MM.1S (cell line): ENCODE data around the gene CHSY1.

Experiments
- DNase-seq: peaks from one replicate; pipeline ENCODE4 v3.0.0-alpha.2; 2015
- H2AFZ ChIP-seq: fragments of 300-600 bp; sonication (generic); 2 replicates; pipeline ENCODE4 v1.6.0; 2016; ENCODE audit warnings: antibody characterized with exemption, low read length
- H3F3A ChIP-seq: fragments of 300-600 bp; sonication (generic); 2 replicates; pipeline ENCODE4 v1.6.1; 2016; ENCODE audit warnings: mild to moderate bottlenecking, antibody characterized with exemption, low read length, moderate library complexity, mixed read lengths; ENCODE audit not compliant: insufficient read depth
- H3K27ac ChIP-seq: fragments of 300-600 bp; sonication (generic); 2 replicates; pipeline ENCODE4 v1.5.1; 2016; ENCODE audit warnings: mild to moderate bottlenecking, low read length
- H3K27me3 ChIP-seq: fragments of 300-600 bp; sonication (generic); replicated peaks from 2 replicates; pipeline ENCODE4 v1.6.0; 2016; ENCODE audit warnings: low read length; ENCODE audit not compliant: insufficient read depth
- H3K36me3 ChIP-seq: fragments of 300-600 bp; sonication (generic); replicated peaks from 2 replicates; pipeline ENCODE4 v1.6.1; 2016; ENCODE audit warnings: mild to moderate bottlenecking, low read length, mixed read lengths; ENCODE audit not compliant: insufficient read depth
- H3K4me1 ChIP-seq: fragments of 300-600 bp; sonication (generic); 2 replicates; pipeline ENCODE4 v1.6.1; 2016; ENCODE audit warnings: low read length, mixed read lengths
- H3K4me2 ChIP-seq: fragments of 300-600 bp; sonication (generic); 2 replicates; pipeline ENCODE4 v1.6.0; 2016; ENCODE audit warnings: low read depth, low read length
- H3K4me3 ChIP-seq: fragments of 300-600 bp; sonication (generic); 2 replicates; pipeline ENCODE4 v1.5.1; 2016; ENCODE audit warnings: low read length, mixed read lengths
- H3K79me2 ChIP-seq: fragments of 300-600 bp; sonication (generic); 2 replicates; pipeline ENCODE4 v1.6.1; 2016; ENCODE audit warnings: mixed run types, low read length, mixed read lengths
- H3K9ac ChIP-seq: fragments of 300-600 bp; sonication (generic); 2 replicates; pipeline ENCODE4 v1.6.1; 2016; ENCODE audit warnings: low read length, mixed read lengths
- H3K9me2 ChIP-seq: fragments of 300-600 bp; sonication (generic); replicated peaks from 2 replicates; pipeline ENCODE4 v1.6.1; 2016; ENCODE audit warnings: mild to moderate bottlenecking, low read length, mixed read lengths; ENCODE audit not compliant: insufficient read depth
- H3K9me3 ChIP-seq: fragments of 300-600 bp; sonication (generic); replicated peaks from 2 replicates; pipeline ENCODE4 v1.6.1; 2016; ENCODE audit warnings: mild to moderate bottlenecking, low read length, mixed read lengths; ENCODE audit not compliant: insufficient read depth
- H4K20me1 ChIP-seq: fragments of 300-600 bp; sonication (generic); 2 replicates; pipeline ENCODE4 v1.6.1; 2016; ENCODE audit warnings: mild to moderate bottlenecking, low read length, moderate library complexity, mixed read lengths; ENCODE audit not compliant: insufficient read depth
- CTCF ChIP-seq: fragments of 300-600 bp; sonication (generic); IDR thresholded peaks from 2 replicates; pipeline ENCODE4 v1.5.1; 2016; ENCODE audit warnings: antibody characterized with exemption, low read length, mixed read lengths
- EZH2 ChIP-seq: fragments of 300-600 bp; sonication (generic); optimal IDR thresholded peaks from 2 replicates; pipeline ENCODE3; 2017; ENCODE audit warnings: low read depth, mild to moderate bottlenecking, antibody characterized with exemption, low read length, mixed read lengths
- EZH2phosphoT487 ChIP-seq: fragments of 300-600 bp; sonication (generic); IDR thresholded peaks from 2 replicates; pipeline ENCODE4 v1.6.1; 2018; ENCODE audit warnings: antibody characterized with exemption, low read length

The CHSY1 gene

GRCh38 chr15:101185336-101185735 lies 66.5 kb downstream of the CHSY1 start:
- H3K27me3 ChIP-seq, result no peaks in the 10 kb centered on the region
- no peak overlapping the region for H3K9ac ChIP-seq
- peaks cover 4% of the 10 kb centered on the region; the same call in 1 of the 2 replicates for H3K4me1 ChIP-seq
- no peak overlapping the region for H2AFZ ChIP-seq
- 0 out of 2 replicates have a peak, but pooled peaks cover 4% of the 10 kb centered on the region for H4K20me1 ChIP-seq
- H3K4me3 ChIP-seq, result no peak overlapping the region
- H3K36me3 ChIP-seq, result peaks cover under 1% of the 10 kb centered on the region; the same call in 1 of the 2 replicates
- no peak overlapping the region for H3K27ac ChIP-seq
- no peak overlapping the region for H3K4me2 ChIP-seq
- H3K9me2 ChIP-seq, result no peaks in the 10 kb centered on the region
- DNase-seq, result no peak
- H3K79me2 ChIP-seq, result peaks cover 99% of the 10 kb centered on the region
- H3F3A ChIP-seq, result 0 out of 2 replicates have a peak, but pooled peaks cover 3% of the 10 kb centered on the region
- no peaks in the 10 kb centered on the region for H3K9me3 ChIP-seq
- TF ChIP-seq EZH2 (no peak), EZH2phosphoT487 (no peak), CTCF (no peak)

GRCh38 chr15:101184830-101185229 lies 67.0 kb downstream of the CHSY1 start:
- H3K36me3 ChIP-seq, result peaks cover 3% of the 10 kb centered on the region; the same call in 1 of the 2 replicates
- H3K9me3 ChIP-seq, result no peaks in the 10 kb centered on the region
- no peak overlapping the region for H2AFZ ChIP-seq
- no peaks in the 10 kb centered on the region for H3K9me2 ChIP-seq
- no peak overlapping the region for H3K27ac ChIP-seq
- H3K4me1 ChIP-seq, result peaks cover 4% of the 10 kb centered on the region; the same call in 1 of the 2 replicates
- no peak overlapping the region for H3K4me3 ChIP-seq
- TF ChIP-seq EZH2 (no peak), CTCF (no peak), EZH2phosphoT487 (no peak)
- H3K4me2 ChIP-seq, result no peak overlapping the region
- H3K27me3 ChIP-seq, result no peaks in the 10 kb centered on the region
- 0 out of 2 replicates have a peak, but pooled peaks cover 4% of the 10 kb centered on the region for H4K20me1 ChIP-seq
- no peak overlapping the region for H3K9ac ChIP-seq
- H3K79me2 ChIP-seq, result peaks cover 99% of the 10 kb centered on the region
- H3F3A ChIP-seq, result 0 out of 2 replicates have a peak, but pooled peaks cover 3% of the 10 kb centered on the region
- no peak for DNase-seq

GRCh38 chr15:101183931-101184305 lies 67.9 kb downstream of the CHSY1 start:
- peaks cover 3% of the 10 kb centered on the region; the same call in 1 of the 2 replicates for H3K36me3 ChIP-seq
- no peak overlapping the region for H3K4me3 ChIP-seq
- no peak overlapping the region for H3K9ac ChIP-seq
- no peak for DNase-seq
- no peak overlapping the region for H3K4me2 ChIP-seq
- no peaks in the 10 kb centered on the region for H3K9me2 ChIP-seq
- no peak overlapping the region for H3K27ac ChIP-seq
- H2AFZ ChIP-seq, result no peak overlapping the region
- peaks cover 99% of the 10 kb centered on the region for H3K79me2 ChIP-seq
- peaks cover 4% of the 10 kb centered on the region; the same call in 1 of the 2 replicates for H3K4me1 ChIP-seq
- H3K27me3 ChIP-seq, result no peaks in the 10 kb centered on the region
- 0 out of 2 replicates have a peak, but pooled peaks cover 4% of the 10 kb centered on the region for H4K20me1 ChIP-seq
- H3F3A ChIP-seq, result 0 out of 2 replicates have a peak, but pooled peaks cover 3% of the 10 kb centered on the region
- TF ChIP-seq EZH2, result no peak
- H3K9me3 ChIP-seq, result no peaks in the 10 kb centered on the region

GRCh38 chr15:101183226-101183930 lies 68.5 kb downstream of the CHSY1 start:
- peaks cover 4% of the 10 kb centered on the region; the same call in 1 of the 2 replicates for H3K4me1 ChIP-seq
- no peak overlapping the region for H3K27ac ChIP-seq
- no peaks in the 10 kb centered on the region for H3K9me3 ChIP-seq
- H3K4me2 ChIP-seq, result no peak overlapping the region
- DNase-seq, result no peak
- H4K20me1 ChIP-seq, result 0 out of 2 replicates have a peak, but pooled peaks cover 4% of the 10 kb centered on the region
- peaks cover 99% of the 10 kb centered on the region for H3K79me2 ChIP-seq
- H3K27me3 ChIP-seq, result no peaks in the 10 kb centered on the region
- TF ChIP-seq EZH2, result no peak
- peaks cover 9% of the 10 kb centered on the region for H3K36me3 ChIP-seq
- H3K9me2 ChIP-seq, result no peaks in the 10 kb centered on the region
- H2AFZ ChIP-seq, result no peak overlapping the region
- no peak overlapping the region for H3K4me3 ChIP-seq
- H3F3A ChIP-seq, result 0 out of 2 replicates have a peak, but pooled peaks cover 3% of the 10 kb centered on the region
- no peak overlapping the region for H3K9ac ChIP-seq
